ENCODE measurements around the gene AKR1A1. TPM values are rescaled to one million over a fixed set of nuclear protein-coding genes. Genes with fewer than 3 reads are reported as not detected.
A peak's percentile ranks its signal among the peaks of the same experiment; 100 is the strongest.
"Not testable (repeated sequence)": the region's sequence is repeated elsewhere in the genome, so short reads cannot be mapped to it uniquely, and the experiment has no call there.

AKR1A1 gene
- polyA plus RNA-seq, 3 donors = 219 to 245 (median 219) TPM

GRCh38 chr1:45516036-45516435, 34.6 kb upstream of the AKR1A1 start:
- Mint-ChIP-seq H3K4me1 (peaks cover 19% of the 10 kb centered on the region), H3K27ac (no peak overlapping the region), H3K27me3 (ENCODE audit: low read depth in 3 of 3) (peaks cover 0 to 1% (median 0%) of the 10 kb centered on the region in 3 donors), H3K4me3 (no peak overlapping the region), H3K9me3 (peaks cover 0 to 2% (median 0%) of the 10 kb centered on the region in 7 donors), H3K36me3 (peaks cover 62 to 71% of the 10 kb centered on the region in 2 donors)
- peaks cover 59 to 78% of the 10 kb centered on the region in 2 donors for H3K36me3 ChIP-seq (replicated peaks in 1 of 2; ENCODE audit: control insufficient read depth in 1 of 2, insufficient read depth in 2 of 2, low read length in 2 of 2)
- H4K20me1 ChIP-seq (ENCODE audit: insufficient read depth, low read length) = peaks cover 49% of the 10 kb centered on the region
- H3K27me3 ChIP-seq (ENCODE audit: control insufficient read depth in 2 of 2, insufficient read depth in 2 of 2, low read length in 2 of 2) = no peaks in the 10 kb centered on the region
- 96% methylated on average over 3 of the region's 3 CpGs for WGBS (ENCODE audit: insufficient coverage)
- H3K9ac ChIP-seq (ENCODE audit: insufficient read depth, low read length, poor library complexity, severe bottlenecking) = no peak overlapping the region
- no peak for DNase-seq
- H3K4me3 ChIP-seq (replicated peaks in 1 of 3; ENCODE audit: low read depth in 2 of 3, low read length in 3 of 3) = no peak overlapping the region
- no peak overlapping the region for H3K27ac ChIP-seq (ENCODE audit: low read depth in 1 of 2, low read length in 2 of 2)
- H2AFZ ChIP-seq (ENCODE audit: insufficient read depth, low read depth, low read length, poor library complexity, severe bottlenecking) = no peak overlapping the region
- intact Hi-C loops (cut with micrococcal nuclease) = no loop called here
- no peaks in the 10 kb centered on the region for H3K9me3 ChIP-seq (replicated peaks in 1 of 2; ENCODE audit: control insufficient read depth in 1 of 2, insufficient read depth in 1 of 2, low read length in 2 of 2)
- peaks cover 24% of the 10 kb centered on the region for H3K79me2 ChIP-seq (ENCODE audit: insufficient read depth, low read length)
- H3K4me2 ChIP-seq (replicated peaks; ENCODE audit: extremely low read depth, low read length, poor library complexity, severe bottlenecking) = no peak overlapping the region
- H3K4me1 ChIP-seq (ENCODE audit: control insufficient read depth in 1 of 2, insufficient read depth in 2 of 2, low read length in 2 of 2) = peaks cover 12 to 17% of the 10 kb centered on the region in 2 donors
- TF ChIP-seq CTCF (IDR thresholded peaks at IDR 0.05) = no peak

- TF ChIP-seq CTCF (IDR thresholded peaks at IDR 0.05) = no peak
- H3K27ac Mint-ChIP-seq = peak overlapping the region in 1 of 7 donors; percentile 61
Observed at GRCh38 chr1:45516465-45516864, 34.2 kb upstream of the AKR1A1 start.

GRCh38 chr1:45518366-45518765, 32.3 kb upstream of the AKR1A1 start:
- Histone ChIP-seq H3K36me3 (replicated peaks in 1 of 2; ENCODE audit: control insufficient read depth in 1 of 2, insufficient read depth in 2 of 2, low read length in 2 of 2) (peaks cover 42 to 55% of the 10 kb centered on the region in 2 donors), H4K20me1 (ENCODE audit: insufficient read depth, low read length) (peaks cover 39% of the 10 kb centered on the region), H3K4me1 (ENCODE audit: control insufficient read depth in 1 of 2, insufficient read depth in 2 of 2, low read length in 2 of 2) (peaks cover 19 to 28% of the 10 kb centered on the region in 2 donors), H3K79me2 (ENCODE audit: insufficient read depth, low read length) (peaks cover 30% of the 10 kb centered on the region)
- peaks cover 45 to 54% of the 10 kb centered on the region in 2 donors for H3K36me3 Mint-ChIP-seq
- H3K27me3 Mint-ChIP-seq (ENCODE audit: low read depth in 3 of 3); H3K27ac ChIP-seq (ENCODE audit: low read depth in 1 of 2, low read length in 2 of 2); intact Hi-C loops (cut with micrococcal nuclease); DNase-seq; H3K4me3 ChIP-seq (replicated peaks in 1 of 3; ENCODE audit: low read depth in 2 of 3, low read length in 3 of 3); H2AFZ ChIP-seq (ENCODE audit: insufficient read depth, low read depth, low read length, poor library complexity, severe bottlenecking); H3K27me3 ChIP-seq (ENCODE audit: control insufficient read depth in 2 of 2, insufficient read depth in 2 of 2, low read length in 2 of 2); H3K9me3 ChIP-seq (replicated peaks in 1 of 2; ENCODE audit: control insufficient read depth in 1 of 2, insufficient read depth in 1 of 2, low read length in 2 of 2); H3K27ac Mint-ChIP-seq; H3K9ac ChIP-seq (ENCODE audit: insufficient read depth, low read length, poor library complexity, severe bottlenecking); H3K4me3 Mint-ChIP-seq; H3K9me3 Mint-ChIP-seq; H3K4me2 ChIP-seq (replicated peaks; ENCODE audit: extremely low read depth, low read length, poor library complexity, severe bottlenecking): not testable (repeated sequence)
- peaks cover 28% of the 10 kb centered on the region for H3K4me1 Mint-ChIP-seq
- no CpG with 5 or more reads among the region's 4 CpGs for WGBS (ENCODE audit: insufficient coverage)

More at GRCh38 chr1:45516465-45516864, 34.2 kb upstream of the AKR1A1 start:
- H3K27me3 ChIP-seq (ENCODE audit: control insufficient read depth in 2 of 2, insufficient read depth in 2 of 2, low read length in 2 of 2) = no peaks in the 10 kb centered on the region
- no peak overlapping the region for H3K27ac ChIP-seq (ENCODE audit: low read depth in 1 of 2, low read length in 2 of 2)
- DNase-seq = no peak
- intact Hi-C loops (cut with micrococcal nuclease) = no loop called here
- 100% methylated on average over 1 of the region's 4 CpGs for WGBS (ENCODE audit: insufficient coverage)
- peaks cover 49% of the 10 kb centered on the region for H4K20me1 ChIP-seq (ENCODE audit: insufficient read depth, low read length)
- H3K4me2 ChIP-seq (replicated peaks; ENCODE audit: extremely low read depth, low read length, poor library complexity, severe bottlenecking) = no peak overlapping the region
- H3K4me1 ChIP-seq (ENCODE audit: control insufficient read depth in 1 of 2, insufficient read depth in 2 of 2, low read length in 2 of 2) = peaks cover 12 to 17% of the 10 kb centered on the region in 2 donors
- H2AFZ ChIP-seq (ENCODE audit: insufficient read depth, low read depth, low read length, poor library complexity, severe bottlenecking) = no peak overlapping the region
- H3K4me3 ChIP-seq (replicated peaks in 1 of 3; ENCODE audit: low read depth in 2 of 3, low read length in 3 of 3) = no peak overlapping the region
- Mint-ChIP-seq H3K4me1 (peaks cover 20% of the 10 kb centered on the region), H3K36me3 (peaks cover 58 to 67% of the 10 kb centered on the region in 2 donors), H3K9me3 (peaks cover 0 to 2% (median 0%) of the 10 kb centered on the region in 7 donors), H3K4me3 (no peak overlapping the region), H3K27me3 (ENCODE audit: low read depth in 3 of 3) (peaks cover 0 to 1% (median 0%) of the 10 kb centered on the region in 3 donors)
- no peaks in the 10 kb centered on the region for H3K9me3 ChIP-seq (replicated peaks in 1 of 2; ENCODE audit: control insufficient read depth in 1 of 2, insufficient read depth in 1 of 2, low read length in 2 of 2)
- peaks cover 29% of the 10 kb centered on the region for H3K79me2 ChIP-seq (ENCODE audit: insufficient read depth, low read length)
- H3K9ac ChIP-seq (ENCODE audit: insufficient read depth, low read length, poor library complexity, severe bottlenecking) = no peak overlapping the region
- peaks cover 55 to 74% of the 10 kb centered on the region in 2 donors for H3K36me3 ChIP-seq (replicated peaks in 1 of 2; ENCODE audit: control insufficient read depth in 1 of 2, insufficient read depth in 2 of 2, low read length in 2 of 2)
